NCI-H524 treated with DMSO at 0.1 percent for 48 hours (cell line): ENCODE results near the gene COG5.

Experiments used
- DNase-seq: peaks from one replicate; lab custom pipeline; 2025; lab: John Stamatoyannopoulos, UW

Gene COG5

DNA sequence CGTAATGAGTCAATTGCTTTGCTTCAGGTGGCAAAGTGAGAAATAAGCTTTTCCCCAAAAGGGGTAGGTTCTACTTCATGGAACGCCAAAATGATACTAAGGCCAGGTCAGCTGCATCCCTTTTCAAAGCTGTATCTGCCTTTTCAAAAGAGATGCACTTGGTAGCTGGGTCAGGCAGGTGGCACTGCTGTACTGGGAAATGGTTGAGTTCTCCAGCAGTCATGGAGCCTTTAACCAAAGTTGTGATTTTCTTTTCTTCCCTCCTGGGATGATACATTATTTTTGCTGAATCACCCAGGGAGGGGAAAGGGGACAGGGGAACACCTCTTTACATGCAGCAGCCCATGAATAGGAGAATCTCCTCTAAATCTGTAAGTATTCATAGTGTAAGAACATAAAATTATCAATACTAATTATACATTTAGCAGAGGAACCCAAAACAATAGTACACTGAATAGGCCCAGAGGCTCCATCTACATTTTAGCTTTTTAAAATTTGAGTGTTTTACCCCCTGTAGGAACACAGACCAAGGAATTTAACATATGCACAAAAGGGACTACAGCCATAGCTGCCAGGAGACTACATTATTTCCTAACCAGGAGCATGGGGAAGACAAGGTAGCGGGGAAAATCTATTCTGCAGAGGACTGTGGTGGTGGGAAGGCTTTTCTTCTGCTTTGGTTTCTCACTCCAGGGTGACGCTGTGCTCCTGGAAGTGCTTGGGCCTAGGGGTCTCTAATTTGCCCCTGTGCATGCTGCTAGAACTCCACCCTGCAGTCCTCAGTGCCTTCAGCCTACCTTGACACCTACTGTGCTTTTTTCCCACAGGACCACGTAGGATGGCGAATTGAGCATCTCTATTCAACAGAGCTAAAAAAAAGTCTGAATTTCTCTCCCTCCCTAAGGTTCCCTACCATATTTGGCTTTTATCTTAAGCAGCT, 100.3 kb downstream of the COG5 start:
- DNase-seq = no peak

DNA sequence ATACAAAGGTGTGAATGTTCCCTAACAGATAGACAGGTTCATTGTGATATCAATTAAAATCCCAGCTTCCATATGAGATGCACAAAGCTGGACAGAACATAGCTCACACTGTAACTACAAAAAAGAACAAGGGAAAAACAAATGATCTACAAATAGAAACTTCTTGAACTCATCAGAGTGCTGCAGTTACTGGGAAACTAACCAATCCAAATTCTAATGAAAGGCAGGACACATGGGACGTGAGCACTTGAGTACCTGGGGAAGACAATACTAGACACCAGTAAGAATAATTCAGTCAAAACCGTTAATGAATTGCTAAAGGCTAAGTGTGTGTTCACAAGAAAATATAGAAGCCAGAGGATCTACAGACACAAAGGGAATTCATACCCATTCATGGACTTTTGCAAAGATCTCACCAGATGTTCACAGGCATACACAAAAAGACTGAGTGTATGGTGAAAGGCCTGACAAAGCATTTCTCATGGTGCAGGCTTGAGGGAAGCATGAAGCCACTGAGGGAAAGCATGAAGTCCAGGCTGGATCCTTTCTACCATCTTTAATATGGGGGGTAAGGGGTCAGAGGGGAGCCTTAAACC, 101.7 kb downstream of the COG5 start:
- DNase-seq = no peak

DNA sequence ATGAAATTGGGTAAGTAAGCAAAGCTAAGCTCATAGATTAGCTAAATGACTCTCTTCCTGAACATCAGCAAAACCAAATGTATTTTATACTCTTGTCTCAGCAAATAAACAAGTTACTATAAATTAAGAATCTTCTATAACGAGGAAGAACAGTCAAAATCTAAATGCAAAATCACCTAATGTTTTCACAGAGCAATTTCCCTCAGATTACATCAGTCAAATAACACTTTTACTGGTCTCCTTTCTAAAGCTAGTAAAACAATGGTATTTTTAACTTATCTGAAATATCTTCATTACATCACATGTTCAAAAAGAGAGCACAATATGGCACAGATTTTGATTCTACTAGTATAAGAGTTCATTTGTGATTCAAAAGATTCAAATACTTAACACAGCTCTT, 110.3 kb downstream of the COG5 start:
- no peak for DNase-seq

DNA sequence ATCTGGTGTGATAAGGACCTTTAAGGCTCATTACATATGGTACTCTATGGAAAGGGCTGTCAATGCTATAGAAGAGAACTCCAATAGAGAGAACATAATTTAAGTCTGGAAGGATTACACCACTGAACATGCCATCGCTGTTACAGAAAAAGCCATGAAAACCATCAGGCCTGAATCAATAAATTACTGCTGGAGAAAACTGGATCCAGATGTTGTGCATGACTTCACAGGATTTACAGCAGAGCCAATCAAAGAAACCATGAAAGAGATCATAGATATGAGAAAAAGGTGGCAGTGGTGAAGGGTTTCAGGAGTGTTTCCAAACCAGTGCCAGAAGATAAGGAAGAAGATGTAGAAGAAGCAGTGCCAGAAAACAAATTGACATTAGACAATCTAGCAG, 112.8 kb downstream of the COG5 start:
- DNase-seq = no peak

- no peak for DNase-seq
These were observed 116.7 kb downstream of the COG5 start for GRCh38 chr7:107446988-107447387.

- DNase-seq = no peak
These were observed 117.2 kb downstream of the COG5 start for GRCh38 chr7:107446531-107446930.

- DNase-seq = no peak
These were observed 121.0 kb downstream of the COG5 start for GRCh38 chr7:107442678-107443077.

- no peak for DNase-seq
These were observed 121.9 kb downstream of the COG5 start for GRCh38 chr7:107441581-107442422.

GRCh38 chr7:107439025-107439424, 124.7 kb downstream of the COG5 start:
- DNase-seq = no peak

- no peak for DNase-seq
These were observed 128.0 kb downstream of the COG5 start for GRCh38 chr7:107435749-107436148.

GRCh38 chr7:107432261-107432660, 131.5 kb downstream of the COG5 start:
- no peak for DNase-seq

DNA sequence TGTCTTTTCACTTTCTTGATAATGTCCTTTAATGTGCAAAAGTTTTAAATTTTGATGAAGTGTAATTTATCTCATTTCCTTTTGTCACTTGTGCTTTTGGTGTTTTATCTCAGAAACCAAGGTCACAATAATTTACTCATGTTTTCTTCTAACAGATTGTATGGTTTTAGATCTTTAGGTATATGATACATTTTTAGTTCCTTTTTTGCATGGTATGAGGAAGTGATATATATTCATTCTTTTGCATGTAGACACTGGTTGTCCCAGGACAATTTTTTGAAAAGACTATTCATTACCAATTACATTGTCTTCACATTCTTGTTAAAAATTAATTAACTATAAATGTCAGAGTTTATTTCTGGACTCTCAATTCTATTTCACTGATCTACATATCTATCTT, 133.7 kb downstream of the COG5 start:
- DNase-seq = no peak

GRCh38 chr7:107428642-107429041, 135.1 kb downstream of the COG5 start:
- DNase-seq = no peak

GRCh38 chr7:107427462-107427861, 136.3 kb downstream of the COG5 start:
- no peak for DNase-seq

- DNase-seq = no peak
These were observed 149.5 kb downstream of the COG5 start for GRCh38 chr7:107414198-107414597.

- DNase-seq = no peak
These were observed 155.4 kb downstream of the COG5 start for GRCh38 chr7:107408349-107408748.

DNA sequence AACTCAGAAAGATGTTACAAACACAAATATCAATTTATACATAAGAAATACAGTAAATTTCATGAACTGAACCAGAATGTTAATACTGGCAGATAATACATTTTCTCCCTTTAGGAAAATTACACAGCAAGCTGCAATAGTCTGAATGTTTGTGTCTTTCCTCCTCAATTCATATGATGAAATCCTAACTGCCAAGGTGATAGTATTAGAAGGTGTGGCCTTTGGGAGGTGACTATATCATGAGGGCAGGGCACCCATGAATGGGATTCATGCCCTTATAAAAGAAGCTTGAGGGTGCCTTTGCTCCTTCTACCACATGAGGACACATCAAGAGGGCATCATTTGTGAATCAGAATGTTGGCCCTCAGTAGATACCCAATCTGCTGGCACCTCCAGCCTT, 158.2 kb downstream of the COG5 start:
- no peak for DNase-seq

DNA sequence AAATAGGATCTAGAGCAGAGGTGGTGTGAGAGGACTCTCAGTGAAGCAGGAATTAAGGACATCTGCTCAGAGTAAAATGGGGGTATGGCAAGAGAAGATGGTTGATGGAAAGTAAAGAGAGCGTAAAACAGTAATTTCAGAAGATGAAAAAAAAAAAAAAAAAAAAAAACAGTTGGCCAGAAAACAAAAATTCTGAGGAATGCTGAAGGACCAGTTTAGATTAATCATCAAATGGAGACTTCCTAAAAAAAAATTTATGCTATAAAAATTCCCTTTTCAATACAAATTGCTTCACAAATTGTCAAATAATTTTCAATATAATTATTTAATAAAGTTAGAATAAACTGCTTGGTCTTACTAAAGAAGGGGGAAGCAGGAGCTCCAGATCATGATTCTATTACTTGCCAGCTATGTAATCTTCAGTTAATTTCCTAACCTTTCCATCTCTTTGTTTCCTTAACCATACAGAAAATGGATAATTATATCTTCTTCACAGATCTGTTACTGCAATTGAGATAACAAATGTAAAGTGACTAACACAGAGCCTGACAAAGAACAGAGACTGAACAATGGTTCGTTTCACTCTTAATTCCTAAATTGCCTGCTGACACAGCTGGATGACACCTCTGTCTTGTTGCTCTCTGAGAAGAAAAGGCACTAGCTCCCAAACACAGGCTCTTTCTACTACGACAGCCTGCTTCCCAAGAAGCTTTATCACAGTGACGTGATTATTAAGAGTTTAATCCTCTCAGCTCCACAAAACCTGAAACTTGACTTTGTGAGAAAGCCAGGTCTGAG, 158.8 kb downstream of the COG5 start:
- DNase-seq = no peak

- no peak for DNase-seq
These were observed 165.6 kb downstream of the COG5 start for GRCh38 chr7:107398161-107398560.

GRCh38 chr7:107396990-107397389, 166.7 kb downstream of the COG5 start:
- no peak for DNase-seq

DNA sequence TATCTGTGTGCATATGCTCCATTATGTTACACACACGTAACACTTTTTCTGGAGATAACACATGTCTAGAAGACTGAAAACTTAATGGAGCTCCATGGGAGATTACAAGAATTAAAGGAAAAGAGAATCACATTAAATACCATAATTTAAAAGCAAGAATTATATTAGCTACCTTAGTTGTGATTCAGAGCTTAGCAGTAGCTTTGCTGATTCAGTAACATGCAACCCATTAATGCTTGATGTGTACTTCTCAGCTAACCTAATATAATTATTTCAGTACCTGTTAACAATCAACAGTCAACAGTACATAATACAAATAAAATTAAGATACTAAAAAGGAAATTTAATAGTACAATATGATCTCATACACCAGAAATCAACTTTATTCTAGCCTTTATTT, 167.6 kb downstream of the COG5 start:
- no peak for DNase-seq

GRCh38 chr7:107394831-107395230, 168.9 kb downstream of the COG5 start:
- DNase-seq = no peak
